NCI-H1417 (cell line): ENCODE data around the gene SRPK3.
A peak's percentile ranks its signal among the peaks of the same experiment; 100 is the strongest.
"Not testable (repeated sequence)": the region's sequence is repeated elsewhere in the genome, so short reads cannot be mapped to it uniquely, and the experiment has no call there.

ENCODE experiments used
- DNase-seq, 3 experiments: peaks; one replicate each; lab custom pipeline; 2025; lab: John Stamatoyannopoulos, UW

Gene SRPK3

DNA sequence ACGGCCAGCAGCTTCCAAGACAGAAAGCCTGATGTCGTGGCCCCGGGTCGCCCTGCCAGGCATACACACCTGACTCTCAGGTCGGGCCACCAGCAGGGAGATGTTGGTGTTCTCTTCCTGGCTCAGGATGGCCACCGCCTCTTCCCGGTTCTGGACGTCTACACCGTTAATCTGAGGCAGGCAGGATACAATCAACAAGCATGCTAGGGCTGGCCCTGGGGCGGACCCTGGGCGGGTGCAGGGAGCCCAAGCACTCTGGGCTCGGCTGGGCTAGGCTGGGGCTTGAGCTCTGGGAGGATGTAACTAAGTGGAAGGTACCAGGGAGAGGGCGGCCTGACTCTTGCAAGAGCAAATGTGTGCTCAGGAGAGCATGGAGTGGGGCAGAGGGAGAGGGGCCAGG, 24.6 kb downstream of the SRPK3 start:
- no peak for DNase-seq

GRCh38 chrX:153806999-153807575, 26.2 kb downstream of the SRPK3 start:
- DNase-seq = no peak

DNA sequence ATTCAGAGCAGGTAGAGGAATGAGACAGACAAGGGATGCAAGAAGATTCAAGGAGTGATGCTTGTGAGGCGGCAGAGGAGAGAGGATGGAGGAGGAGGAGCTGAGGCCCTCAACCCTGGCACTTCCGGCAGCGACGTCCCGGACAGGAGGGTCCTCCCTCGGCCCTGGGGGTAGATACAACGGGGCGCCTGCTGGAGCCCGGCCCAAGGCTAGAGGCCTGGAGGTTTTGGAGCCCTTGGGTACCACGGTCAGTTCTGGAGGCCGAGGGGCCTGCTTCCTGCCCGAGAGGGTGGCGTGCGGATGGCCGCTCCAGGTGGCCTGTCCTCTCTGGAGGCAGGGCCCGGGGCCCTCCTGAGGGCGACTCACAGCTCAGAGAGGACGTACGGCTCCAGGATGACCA, 27.1 kb downstream of the SRPK3 start:
- no peak for DNase-seq

GRCh38 chrX:153812220-153812619, 31.4 kb downstream of the SRPK3 start:
- peak in 2 of 3 experiments; percentile 39 to 44 for DNase-seq

DNA sequence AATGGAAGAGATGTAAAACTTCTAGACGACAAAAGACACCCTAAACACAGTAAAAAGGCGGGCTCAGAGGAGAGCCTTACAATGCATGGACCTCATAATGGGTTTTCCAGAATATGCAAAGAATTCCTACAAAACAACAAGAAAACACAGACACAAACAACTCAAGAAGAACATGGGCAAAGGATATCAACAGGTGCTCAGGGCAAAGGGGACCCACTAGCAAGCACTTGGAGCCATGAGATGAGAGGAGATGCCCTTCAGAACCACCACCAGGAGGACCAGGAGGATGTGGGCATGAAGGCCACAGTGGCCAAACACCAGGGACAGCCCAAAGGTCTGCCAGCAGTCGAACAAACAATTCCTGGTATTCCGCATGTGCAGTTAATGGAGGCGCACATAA, 32.3 kb downstream of the SRPK3 start:
- no peak for DNase-seq

- DNase-seq = no peak
These were observed 33.9 kb downstream of the SRPK3 start for GRCh38 chrX:153814591-153815315.

DNA sequence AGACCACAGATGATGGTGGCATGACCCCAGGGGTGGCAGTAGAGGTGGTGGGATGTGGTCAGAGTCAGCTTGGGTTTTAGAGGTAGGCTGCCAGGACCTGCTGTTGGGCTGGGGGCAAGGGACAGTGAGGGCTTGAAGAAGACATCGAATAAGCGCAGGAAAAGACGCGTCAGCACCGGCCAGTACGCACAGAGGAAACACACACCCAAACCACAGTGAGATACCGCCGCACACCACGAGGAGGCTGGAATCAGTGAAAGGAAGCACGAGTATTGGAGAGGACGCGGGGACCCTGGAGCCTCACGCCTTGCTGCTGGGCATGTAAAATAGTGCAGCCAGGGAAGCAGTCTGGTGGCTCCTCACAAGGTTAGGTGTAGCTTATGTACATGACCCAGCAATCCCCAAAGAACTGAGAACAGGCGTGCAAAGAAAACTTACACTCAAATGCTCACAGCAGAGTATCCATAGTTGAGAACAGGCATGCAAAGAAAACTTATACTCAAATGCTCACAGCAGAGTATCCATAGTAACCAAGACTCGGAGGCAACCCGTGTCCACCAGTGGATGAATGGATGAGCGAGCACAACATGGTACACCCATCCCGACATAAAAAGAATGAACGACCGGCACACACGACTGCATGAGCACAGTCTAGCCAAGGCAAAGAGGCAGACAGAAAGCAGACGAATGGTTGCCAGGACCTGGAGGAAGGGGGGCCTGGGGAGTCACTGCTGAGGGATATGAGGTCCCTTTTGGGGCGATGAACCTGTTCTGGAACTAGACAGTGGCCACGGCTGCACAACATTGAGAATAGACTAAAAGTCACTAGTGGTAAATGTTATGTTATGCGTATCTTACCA, 36.2 kb downstream of the SRPK3 start:
- DNase-seq = no peak

DNA sequence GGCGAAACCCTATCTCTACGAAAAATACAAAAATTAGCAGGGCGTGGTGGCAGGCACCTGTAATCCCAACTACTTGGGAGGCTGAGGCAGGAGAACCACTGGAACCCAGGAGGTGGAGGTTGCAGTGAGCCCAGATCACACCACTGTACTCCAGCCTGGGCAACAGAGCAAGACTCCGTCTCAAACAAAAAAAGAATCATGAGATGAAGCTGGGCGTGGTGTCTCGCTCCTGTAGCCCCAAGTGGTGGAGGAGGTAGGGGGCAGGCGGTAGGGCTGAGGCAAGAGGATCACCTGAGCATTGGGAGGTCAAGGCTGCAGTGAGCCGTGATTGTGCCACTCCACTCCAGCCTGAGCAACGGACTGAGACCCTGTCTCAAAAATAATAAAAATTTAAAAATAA, 37.2 kb downstream of the SRPK3 start:
- not testable (repeated sequence) for DNase-seq

DNA sequence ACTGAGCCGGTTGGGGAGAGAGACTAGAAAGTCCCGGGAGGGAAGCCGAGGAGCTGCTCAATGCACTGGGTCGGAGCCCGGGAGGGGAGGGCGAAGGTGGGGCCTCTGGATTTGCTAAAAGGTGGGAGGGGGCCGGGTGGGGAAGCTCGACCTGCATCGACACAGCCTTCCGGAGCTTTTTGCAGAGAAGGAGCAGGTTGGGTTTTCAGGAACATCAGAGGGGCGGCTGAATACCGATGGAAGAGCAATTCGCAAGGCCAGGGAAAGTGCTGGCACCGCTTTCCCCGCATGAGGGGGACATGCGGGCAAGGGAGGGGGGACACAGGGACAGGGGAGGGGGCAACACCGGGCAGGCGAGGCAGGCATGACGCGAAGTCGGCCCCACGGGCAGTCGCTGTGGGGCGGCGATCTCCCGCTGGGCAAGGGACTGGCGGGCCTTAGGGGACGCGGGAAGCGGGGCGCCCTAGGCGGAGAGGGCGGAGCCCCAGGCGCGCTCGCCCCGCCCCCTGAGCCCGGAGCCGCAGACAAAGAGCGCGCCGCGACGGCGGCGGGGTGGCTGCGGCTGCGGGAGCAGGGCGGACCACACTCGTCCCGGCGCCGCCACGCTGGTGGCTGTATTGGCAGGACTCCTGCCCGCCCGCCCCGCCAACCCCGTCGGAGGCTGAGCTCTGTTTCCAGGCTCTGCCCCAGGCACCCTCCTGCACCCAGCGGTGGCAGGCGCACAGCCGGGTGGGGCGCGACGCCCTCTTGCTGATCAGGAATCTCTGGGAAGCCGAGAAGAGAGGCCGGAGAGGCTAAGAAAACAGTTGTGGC, 37.9 kb downstream of the SRPK3 start:
- DNase-seq = peak; percentile 76 to 85 (median 79)

DNA sequence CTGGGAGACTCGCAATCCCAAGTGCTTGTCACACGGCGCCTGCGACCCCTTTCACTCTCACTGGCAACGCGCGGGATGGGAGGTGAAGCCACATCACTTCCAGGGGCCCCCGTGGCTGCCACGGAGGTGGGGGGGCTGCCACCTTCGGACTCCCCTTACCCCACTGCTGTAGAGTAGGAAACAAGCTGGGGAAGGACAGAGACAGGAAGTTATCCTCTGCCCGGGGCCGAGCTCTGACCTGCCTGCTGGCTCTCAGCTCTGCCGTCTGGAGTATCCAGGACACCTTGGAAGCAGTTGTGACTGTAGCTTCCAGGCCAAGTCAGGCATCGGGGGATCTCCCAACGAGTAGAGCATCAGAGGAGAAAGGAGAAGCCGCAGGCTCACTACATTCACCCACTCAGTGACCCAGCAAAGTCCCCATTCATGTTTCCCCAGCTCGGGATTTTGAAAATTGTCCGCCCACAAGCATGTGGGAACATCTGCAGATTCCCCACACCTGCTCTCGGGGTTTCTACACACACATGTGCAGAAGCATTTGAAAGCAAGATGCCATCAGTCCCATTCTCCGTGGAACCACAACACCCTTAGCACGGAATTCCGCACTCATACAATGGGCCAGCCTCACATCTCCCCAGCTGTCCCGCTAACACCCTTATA, 38.7 kb downstream of the SRPK3 start:
- peak in 2 of 3 experiments; percentile 59 to 66 for DNase-seq

DNA sequence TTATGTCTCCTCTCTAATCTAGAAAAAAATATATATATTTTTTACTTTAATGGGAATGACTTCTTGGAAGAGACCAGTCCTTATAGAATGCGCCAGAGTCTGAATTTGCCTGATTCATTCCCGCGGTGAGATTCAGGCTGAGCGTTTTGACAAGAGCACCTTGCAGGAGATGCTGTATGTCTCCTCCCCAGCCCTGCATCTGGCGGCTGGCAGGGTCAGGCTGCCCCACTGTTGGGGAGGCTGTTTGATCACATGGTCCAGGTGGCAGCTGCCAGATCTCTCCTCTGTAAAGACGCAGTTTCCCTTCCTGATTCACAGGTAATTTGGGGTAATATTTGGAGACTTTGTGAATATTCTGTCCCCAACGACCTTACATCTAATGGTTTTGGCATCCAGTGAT, 39.8 kb downstream of the SRPK3 start:
- peak in 2 of 3 experiments; percentile 52 to 53 for DNase-seq

DNA sequence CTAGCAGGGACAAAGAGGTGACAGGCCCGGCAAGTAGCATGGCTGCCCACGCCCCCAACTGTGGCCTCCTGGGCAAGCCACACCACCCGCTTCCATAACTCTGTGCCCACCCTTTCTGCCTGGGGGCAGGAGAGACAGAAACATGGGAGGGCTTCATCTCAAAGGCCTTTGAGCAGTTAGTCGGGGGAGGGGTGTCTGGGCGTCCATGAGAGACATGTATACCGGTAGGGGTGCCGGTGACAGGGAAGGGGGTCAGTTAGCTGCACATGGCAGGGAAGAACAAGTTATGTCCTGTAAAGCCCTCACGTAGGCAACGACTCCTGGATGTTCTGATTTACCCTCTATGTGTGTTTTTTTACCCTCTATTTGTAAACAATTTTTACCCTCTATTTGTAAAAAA, 40.2 kb downstream of the SRPK3 start:
- DNase-seq = peak in 2 of 3 experiments; percentile 19 to 52

GRCh38 chrX:153824348-153824747, 43.5 kb downstream of the SRPK3 start:
- no peak for DNase-seq

DNA sequence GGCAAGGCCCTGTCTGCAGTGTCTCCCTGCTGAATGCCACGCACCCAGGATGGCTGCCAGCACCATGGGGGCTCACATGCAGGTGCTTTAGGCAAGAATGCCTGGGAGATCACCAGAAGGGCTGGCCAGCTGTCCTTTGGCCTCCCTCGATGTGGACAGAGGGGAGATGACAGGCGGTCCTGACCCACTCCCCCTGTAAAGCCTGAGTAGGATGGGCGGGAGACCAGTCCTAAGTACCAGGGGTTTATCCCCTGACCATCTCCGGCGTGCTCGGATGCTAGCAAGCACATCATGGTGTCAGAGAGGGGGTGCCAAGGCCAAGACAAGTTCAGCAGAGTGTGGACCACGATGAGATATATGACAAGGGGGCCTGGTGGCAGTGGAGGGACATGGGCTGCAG, 44.2 kb downstream of the SRPK3 start:
- no peak for DNase-seq

GRCh38 chrX:153827016-153827415, 46.2 kb downstream of the SRPK3 start:
- no peak for DNase-seq

DNA sequence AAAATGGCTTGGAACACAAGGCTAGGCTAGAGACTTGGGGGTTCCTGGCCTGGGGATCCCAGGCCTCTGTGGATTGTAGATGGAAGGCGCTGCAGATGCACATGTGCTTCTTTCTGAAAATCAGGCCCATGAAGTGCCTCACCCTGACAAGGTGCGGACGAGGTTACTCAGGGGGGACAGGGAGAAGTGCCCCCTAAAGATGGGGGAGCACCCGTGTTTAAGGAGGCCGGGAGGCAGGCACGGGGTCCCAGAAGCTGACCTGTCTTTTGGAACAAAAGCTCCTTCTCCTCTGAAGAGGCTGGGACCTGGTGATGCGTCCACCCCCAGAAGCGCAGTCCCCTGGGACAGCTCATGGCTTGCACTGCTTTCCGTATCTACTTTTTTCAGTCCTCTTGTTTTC, 47.1 kb downstream of the SRPK3 start:
- DNase-seq = no peak

DNA sequence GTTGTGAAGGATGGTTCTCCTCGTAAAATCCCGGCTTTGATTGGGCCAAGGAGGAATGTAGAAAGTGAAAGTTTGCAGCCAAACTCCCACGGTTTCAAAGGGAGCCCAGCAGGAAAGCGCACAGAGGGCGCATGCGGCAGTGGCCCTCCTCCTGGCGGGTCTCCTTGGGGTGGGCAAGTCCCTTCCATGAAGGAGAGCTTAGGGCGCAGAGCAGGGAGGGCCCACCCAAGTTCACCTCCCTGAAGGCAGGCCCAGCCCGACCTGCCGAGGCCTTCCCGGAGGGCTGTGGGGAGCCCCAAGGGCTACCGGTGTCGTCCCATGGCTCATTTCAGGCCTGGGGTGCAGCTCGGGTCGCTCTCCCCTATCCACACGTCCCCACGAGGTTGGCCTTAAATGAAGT, 47.5 kb downstream of the SRPK3 start:
- DNase-seq = no peak

DNA sequence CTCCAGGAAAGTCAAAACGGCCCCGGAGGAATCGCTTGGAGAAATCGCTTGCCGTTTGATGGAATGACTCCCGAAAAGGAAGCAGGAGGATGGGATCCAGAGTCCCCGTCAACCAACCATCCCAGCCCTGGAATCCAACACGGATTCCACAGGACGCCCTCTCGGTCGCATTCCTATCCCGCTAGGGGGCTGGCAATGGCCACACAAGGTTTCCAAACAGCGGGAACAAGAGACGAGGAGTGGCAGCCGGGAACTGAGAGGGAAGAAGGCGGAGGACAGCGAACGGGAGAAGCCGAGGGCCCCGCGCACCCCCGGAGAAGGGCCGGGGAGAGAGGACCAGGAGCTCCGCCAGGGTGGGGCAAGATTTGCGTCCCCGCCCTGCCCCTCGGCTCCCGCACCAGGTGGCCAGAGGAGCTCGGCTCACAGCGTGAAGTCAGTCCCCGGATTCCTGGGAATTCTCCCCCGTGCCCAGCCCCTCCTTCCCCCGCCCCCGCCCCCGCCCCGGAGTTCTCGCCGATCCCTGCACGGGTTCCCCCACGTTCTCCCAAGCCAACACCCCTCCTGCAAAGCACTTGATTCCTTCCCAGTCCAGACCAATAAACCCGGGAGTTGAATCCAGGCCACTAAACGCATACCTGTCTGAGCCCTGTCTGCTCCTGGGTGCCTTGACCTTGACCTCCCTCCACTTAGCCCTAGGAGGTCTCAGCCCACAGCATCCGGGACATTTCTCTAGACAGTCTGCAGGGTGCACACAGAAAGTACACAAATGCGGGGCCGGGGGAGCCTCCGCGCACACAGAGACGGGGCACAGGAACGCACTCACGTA, 48.1 kb downstream of the SRPK3 start:
- DNase-seq = peak in 2 of 3 experiments; percentile 13 to 46

DNA sequence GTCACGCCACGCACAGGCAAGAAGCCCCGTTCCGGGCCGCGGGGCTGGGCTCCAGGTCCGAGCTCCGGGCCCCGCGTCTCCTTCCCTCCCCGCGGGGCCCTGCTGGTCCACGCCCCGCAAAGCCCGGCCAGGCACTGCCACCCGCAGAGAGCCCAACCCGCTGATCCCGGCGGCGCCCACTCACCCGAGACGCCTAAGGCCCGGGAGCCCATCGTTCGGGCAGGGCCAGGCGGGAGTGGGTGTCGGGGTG, 48.6 kb downstream of the SRPK3 start:
- DNase-seq = no peak

DNA sequence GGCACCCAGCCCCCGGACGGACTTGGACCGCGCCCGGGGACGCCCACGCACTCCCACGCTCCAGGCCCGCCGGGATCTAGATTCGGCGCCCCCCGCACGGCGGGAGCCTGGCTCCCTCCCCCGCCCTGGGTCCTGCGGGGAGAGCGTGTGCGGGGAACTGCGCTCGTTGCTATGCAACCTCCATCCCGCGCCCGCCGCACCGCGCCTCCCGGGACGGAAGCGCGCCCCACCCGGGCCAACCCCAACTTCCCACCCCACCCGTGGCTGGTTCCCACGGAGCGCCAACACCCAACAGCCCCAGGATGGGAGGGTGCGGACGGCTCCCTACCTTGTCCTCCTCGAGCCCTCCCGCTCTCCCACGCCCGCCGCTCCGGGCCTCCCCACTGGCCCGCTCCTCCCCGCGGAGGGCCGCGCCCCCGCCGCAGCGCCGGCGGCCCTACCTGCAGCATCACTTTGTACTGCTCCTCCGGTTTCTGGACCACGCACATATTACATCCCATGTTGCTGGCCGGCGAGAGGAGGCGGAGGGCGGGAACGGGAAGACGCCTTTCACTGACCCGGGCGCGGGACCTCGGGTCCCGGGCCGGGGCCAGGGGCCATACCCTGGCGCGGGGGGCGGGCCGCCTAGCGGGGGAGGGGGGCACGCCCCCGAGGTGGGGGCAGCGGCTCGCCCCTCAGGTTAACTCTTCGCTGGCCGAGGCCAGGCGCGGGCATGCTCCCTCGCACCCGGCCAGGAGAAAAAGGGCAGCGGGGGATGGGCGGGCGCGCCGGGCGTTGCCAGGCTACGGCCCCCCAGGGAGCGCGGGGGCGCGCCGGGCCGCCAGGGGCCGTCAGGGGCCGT, 49.2 kb downstream of the SRPK3 start, which contains the start of gene PDZD4:
Gene PDZD4, minus strand, starts transcription at position 746 of the 841 bp plus-strand sequence. Its CDS starts 246 bp downstream, at position 500.
- DNase-seq = peak; percentile 30 to 70 (median 68)
